MCF 10A (cell line): ENCODE data around the gene INPP5D. TPM values are rescaled to one million over a fixed set of nuclear protein-coding genes. Genes with fewer than 3 reads are reported as not detected.

Source experiments
- BruUV-seq: library from RNA; stranded (reverse); fragments of 400-500 nt; replicated peaks from 2 replicates; lab custom pipeline; 2021; lab: Mats Ljungman, UMichigan
- CTCF ChIA-PET: fragments of 300-600 bp; sonication (Branson Sonifier 250); formaldehyde crosslinking; extraction: SDS; loops from one replicate; lab custom pipeline; 2021; ENCODE audit warnings: antibody characterized with exemption, inconsistent platforms; lab: Yijun Ruan, JAX
- POLR2A ChIA-PET: fragments of 300-600, 350-650 bp; sonication (Branson Sonifier 250); formaldehyde crosslinking; extraction: SDS; loops from one replicate; lab custom pipeline; 2020; ENCODE audit warnings: antibody characterized with exemption, inconsistent platforms; lab: Yijun Ruan, JAX
- DNase-seq: peaks from one replicate; pipeline ENCODE4 v3.0.0-alpha.2; 2018; ENCODE audit not compliant: unreplicated experiment
- H3K27ac Mint-ChIP-seq: one replicate; pipeline ENCODE4 v1.8.0; 2022; ENCODE audit warnings: mild to moderate bottlenecking, low read depth, mixed read lengths; ENCODE audit not compliant: unreplicated experiment
- H3K27me3 Mint-ChIP-seq: one replicate; pipeline ENCODE4 v1.8.0; 2022; ENCODE audit warnings: mixed read lengths; ENCODE audit not compliant: insufficient read depth, unreplicated experiment
- H3K36me3 Mint-ChIP-seq: one replicate; pipeline ENCODE4 v1.8.0; 2022; ENCODE audit warnings: mild to moderate bottlenecking, moderate library complexity, mixed read lengths; ENCODE audit not compliant: insufficient read depth, unreplicated experiment
- H3K4me1 Mint-ChIP-seq: one replicate; pipeline ENCODE4 v1.8.0; 2022; ENCODE audit warnings: mixed read lengths; ENCODE audit not compliant: insufficient read depth, unreplicated experiment
- H3K4me3 Mint-ChIP-seq: one replicate; pipeline ENCODE4 v1.8.0; 2022; ENCODE audit warnings: mild to moderate bottlenecking, moderate library complexity, mixed read lengths; ENCODE audit not compliant: unreplicated experiment
- H3K9me3 Mint-ChIP-seq: one replicate; pipeline ENCODE4 v1.8.0; 2022; ENCODE audit warnings: mixed read lengths; ENCODE audit not compliant: unreplicated experiment
- intact Hi-C: fragments of 100-400 bp; cut with micrococcal nuclease; formaldehyde crosslinking; loops from 2 replicates; pipeline ENCODE4 v1.14.1; 2022
- total RNA-seq: library from RNA; stranded (reverse); gene quantifications from 2 replicates; pipeline ENCODE4 v1.2.3, GENCODE V29; 2022
- TF ChIP-seq, protein P1 (sequence below): fragments of 200-600 bp; IDR thresholded peaks from one replicate; pipeline ENCODE4 v1.8.0; 2022; ENCODE audit warnings: antibody characterized with exemption, mild to moderate bottlenecking; ENCODE audit not compliant: unreplicated experiment

INPP5D gene
- total RNA-seq, 1 experiment from 2014 or later = 64.9 TPM

DNA sequence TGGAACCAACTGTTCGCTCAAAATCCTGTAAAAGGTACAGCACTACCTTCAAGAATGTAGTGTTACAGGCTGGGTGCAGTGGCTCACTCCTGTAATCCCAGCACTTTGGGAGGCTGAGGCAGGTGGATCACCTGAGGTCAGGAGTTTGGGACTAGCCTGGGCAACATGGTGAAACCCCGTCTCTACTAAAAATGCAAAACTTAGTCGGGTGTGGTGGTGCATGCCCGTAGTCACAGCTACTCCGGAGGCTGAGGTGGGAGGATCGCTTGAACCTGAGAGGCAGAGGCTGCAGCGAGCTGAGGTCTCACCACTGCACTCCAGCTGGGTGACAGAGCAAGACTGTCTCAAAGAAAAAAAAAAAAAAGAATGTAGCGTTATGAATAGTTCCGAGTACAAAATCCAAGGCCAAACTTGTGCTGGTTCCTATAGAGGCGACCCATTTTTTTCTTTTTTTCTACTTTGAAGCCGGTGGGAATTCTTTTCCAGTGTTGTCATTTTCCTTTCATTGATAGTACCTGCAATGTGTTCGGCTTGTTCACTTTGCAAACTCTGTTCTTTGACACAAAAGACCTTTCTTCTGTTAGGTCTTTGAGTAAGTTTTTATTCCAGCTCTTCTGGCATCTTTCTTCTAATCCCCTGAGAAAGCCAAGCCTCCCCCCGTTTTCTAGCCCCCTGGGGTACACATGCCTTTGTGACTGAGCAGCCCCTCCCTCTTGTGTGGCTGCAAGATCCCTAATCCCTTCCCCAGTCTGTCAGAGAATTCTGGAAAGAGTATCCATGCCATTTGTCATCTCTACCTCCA lies 25.1 kb downstream of the INPP5D start:
- TF ChIP-seq, protein P1, sequence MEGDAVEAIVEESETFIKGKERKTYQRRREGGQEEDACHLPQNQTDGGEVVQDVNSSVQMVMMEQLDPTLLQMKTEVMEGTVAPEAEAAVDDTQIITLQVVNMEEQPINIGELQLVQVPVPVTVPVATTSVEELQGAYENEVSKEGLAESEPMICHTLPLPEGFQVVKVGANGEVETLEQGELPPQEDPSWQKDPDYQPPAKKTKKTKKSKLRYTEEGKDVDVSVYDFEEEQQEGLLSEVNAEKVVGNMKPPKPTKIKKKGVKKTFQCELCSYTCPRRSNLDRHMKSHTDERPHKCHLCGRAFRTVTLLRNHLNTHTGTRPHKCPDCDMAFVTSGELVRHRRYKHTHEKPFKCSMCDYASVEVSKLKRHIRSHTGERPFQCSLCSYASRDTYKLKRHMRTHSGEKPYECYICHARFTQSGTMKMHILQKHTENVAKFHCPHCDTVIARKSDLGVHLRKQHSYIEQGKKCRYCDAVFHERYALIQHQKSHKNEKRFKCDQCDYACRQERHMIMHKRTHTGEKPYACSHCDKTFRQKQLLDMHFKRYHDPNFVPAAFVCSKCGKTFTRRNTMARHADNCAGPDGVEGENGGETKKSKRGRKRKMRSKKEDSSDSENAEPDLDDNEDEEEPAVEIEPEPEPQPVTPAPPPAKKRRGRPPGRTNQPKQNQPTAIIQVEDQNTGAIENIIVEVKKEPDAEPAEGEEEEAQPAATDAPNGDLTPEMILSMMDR = no peak
- Mint-ChIP-seq H3K4me1 (peaks cover 4% of the 10 kb centered on the region), H3K4me3 (no peak overlapping the region), H3K36me3 (no peaks in the 10 kb centered on the region), H3K9me3 (no peaks in the 10 kb centered on the region), H3K27ac (no peak overlapping the region), H3K27me3 (no peaks in the 10 kb centered on the region)
- POLR2A ChIA-PET = interaction anchor here (0.6 kb wide), 1 partner anchor 26 kb away, joined by 4 read pairs; no protein-coding TSS in a partner anchor
- intact Hi-C loops = no loop called here
- BruUV-seq = no TSS peak
- no peak for DNase-seq
- CTCF ChIA-PET = no interaction called here

- TF ChIP-seq, protein P1 = no peak
- ChIA-PET POLR2A (interaction anchor here (0.6 kb wide), 1 partner anchor 27 kb away, joined by 4 read pairs; no protein-coding TSS in a partner anchor), CTCF (no interaction called here)
- intact Hi-C loops = no loop called here
- Mint-ChIP-seq H3K4me3 (no peak overlapping the region), H3K4me1 (peaks cover 4% of the 10 kb centered on the region), H3K9me3 (no peaks in the 10 kb centered on the region), H3K27me3 (no peaks in the 10 kb centered on the region), H3K27ac (no peak overlapping the region), H3K36me3 (no peaks in the 10 kb centered on the region)
- no peak for DNase-seq
- BruUV-seq = no TSS peak
Observed at GRCh38 chr2:233085839-233086150, 25.7 kb downstream of the INPP5D start.

GRCh38 chr2:233087713-233088112 lies 27.6 kb downstream of the INPP5D start:
- peaks cover 4% of the 10 kb centered on the region for H3K4me1 Mint-ChIP-seq
- CTCF ChIA-PET = no interaction called here
- TF ChIP-seq, protein P1 = no peak

GRCh38 chr2:233088972-233089345 lies 28.8 kb downstream of the INPP5D start:
- ChIA-PET CTCF (no interaction called here), POLR2A (no interaction called here)
- intact Hi-C loops = no loop called here
- Mint-ChIP-seq H3K4me3 (no peak overlapping the region), H3K27me3 (no peaks in the 10 kb centered on the region), H3K36me3 (no peaks in the 10 kb centered on the region), H3K27ac (no peak overlapping the region), H3K4me1 (peaks cover 4% of the 10 kb centered on the region), H3K9me3 (no peaks in the 10 kb centered on the region)
- TF ChIP-seq, protein P1 = no peak
- BruUV-seq = no TSS peak
- no peak for DNase-seq

More at GRCh38 chr2:233087713-233088112, 27.6 kb downstream of the INPP5D start:
- Mint-ChIP-seq H3K4me3 (no peak overlapping the region), H3K36me3 (no peaks in the 10 kb centered on the region), H3K9me3 (no peaks in the 10 kb centered on the region), H3K27ac (no peak overlapping the region), H3K27me3 (no peaks in the 10 kb centered on the region)
- DNase-seq = no peak
- POLR2A ChIA-PET = interaction anchor here (0.6 to 0.7 kb wide), 2 partner anchors 205 to 425 kb away, joined by 3 read pairs; no protein-coding TSS in a partner anchor
- intact Hi-C loops = no loop called here
- no TSS peak for BruUV-seq
